GM21619 (cell line): ENCODE data around the gene FAM131B.

Experiments used
- ATAC-seq: cut with Tn5 transposase; IDR thresholded peaks from one replicate; pipeline ENCODE4 v1.9.1; 2021; ENCODE audit not compliant: unreplicated experiment

The FAM131B gene

GRCh38 chr7:143360788-143361551, 1.5 kb downstream of the FAM131B start:
- no peak for ATAC-seq

GRCh38 chr7:143359771-143360353, 2.7 kb downstream of the FAM131B start:
- no peak for ATAC-seq

- no peak for ATAC-seq
Measured at GRCh38 chr7:143358626-143359025, 3.9 kb downstream of the FAM131B start.

GRCh38 chr7:143356414-143357050, 6.0 kb downstream of the FAM131B start:
- ATAC-seq = no peak

- ATAC-seq = no peak
Measured at GRCh38 chr7:143355450-143356385, 6.8 kb downstream of the FAM131B start.

GRCh38 chr7:143354965-143355364, 7.5 kb downstream of the FAM131B start:
- ATAC-seq = no peak

GRCh38 chr7:143354376-143354775, 8.1 kb downstream of the FAM131B start:
- no peak for ATAC-seq

GRCh38 chr7:143352531-143353002, 9.9 kb downstream of the FAM131B start:
- no peak for ATAC-seq

GRCh38 chr7:143351574-143351973, 10.9 kb downstream of the FAM131B start:
- no peak for ATAC-seq

GRCh38 chr7:143351060-143351459, 11.5 kb downstream of the FAM131B start:
- no peak for ATAC-seq

- ATAC-seq = no peak
Measured at GRCh38 chr7:143347950-143348349, 14.6 kb downstream of the FAM131B start.

- no peak for ATAC-seq
Measured at GRCh38 chr7:143346018-143346417, 16.5 kb downstream of the FAM131B start.

- ATAC-seq = peak; percentile 88
Measured at GRCh38 chr7:143345428-143345900, 17.0 kb downstream of the FAM131B start.

GRCh38 chr7:143343596-143343995, 18.9 kb downstream of the FAM131B start:
- ATAC-seq = no peak

GRCh38 chr7:143341842-143342241, 20.7 kb downstream of the FAM131B start:
- ATAC-seq = no peak

GRCh38 chr7:143337216-143337615, 25.3 kb downstream of the FAM131B start:
- no peak for ATAC-seq

- ATAC-seq = no peak
Measured at GRCh38 chr7:143334244-143334643, 28.3 kb downstream of the FAM131B start.

GRCh38 chr7:143331179-143331801, 31.2 kb downstream of the FAM131B start:
- no peak for ATAC-seq

- no peak for ATAC-seq
Measured at GRCh38 chr7:143329471-143330170, 32.9 kb downstream of the FAM131B start.

- no peak for ATAC-seq
Measured at GRCh38 chr7:143327903-143328302, 34.6 kb downstream of the FAM131B start.
